Neuronal stem cell (in vitro differentiated cells): Measurements from ENCODE around the gene SBNO2.
A peak's percentile ranks its signal among the peaks of the same experiment; 100 is the strongest.

Experiments
- DNase-seq: peaks from one replicate; pipeline ENCODE4 v3.0.0-alpha.2; 2013; ENCODE audit warnings: low spot score
- H2AFZ ChIP-seq: one replicate; pipeline ENCODE4 v1.6.1; 2013; ENCODE audit warnings: mild to moderate bottlenecking, low read length, inconsistent platforms
- H2AK5ac ChIP-seq: 2 replicates; pipeline ENCODE4 v1.6.1; 2013; ENCODE audit warnings: low read depth, mild to moderate bottlenecking, inconsistent platforms, low read length, moderate library complexity, mixed read lengths
- H2BK120ac ChIP-seq: 2 replicates; pipeline ENCODE4 v1.6.1; 2013; ENCODE audit warnings: low read depth, mild to moderate bottlenecking, inconsistent platforms, low read length, moderate library complexity, mixed read lengths
- H2BK12ac ChIP-seq: one replicate; pipeline ENCODE4 v1.6.1; 2013; ENCODE audit warnings: low read length, inconsistent platforms
- H2BK15ac ChIP-seq: 2 replicates; pipeline ENCODE4 v1.6.1; 2013; ENCODE audit warnings: mild to moderate bottlenecking, low read length, inconsistent platforms, mixed read lengths
- H2BK5ac ChIP-seq: one replicate; pipeline ENCODE4 v1.6.1; 2013; ENCODE audit warnings: inconsistent platforms, mild to moderate bottlenecking, low read length, moderate library complexity
- H3K14ac ChIP-seq: one replicate; pipeline ENCODE4 v1.6.1; 2013; ENCODE audit warnings: low read length, inconsistent platforms
- H3K18ac ChIP-seq: 2 replicates; pipeline ENCODE4 v1.6.1; 2013; ENCODE audit warnings: low read length, inconsistent platforms
- H3K23ac ChIP-seq: 2 replicates; pipeline ENCODE4 v1.6.1; 2013; ENCODE audit warnings: low read depth, mild to moderate bottlenecking, mixed read lengths, low read length, inconsistent platforms; ENCODE audit not compliant: poor library complexity
- H3K27ac ChIP-seq: replicated peaks from 3 replicates; pipeline ENCODE4 v1.5.1; 2013; ENCODE audit warnings: low read length, inconsistent platforms
- H3K27me3 ChIP-seq, 3 experiments: 2 replicates each; pipeline ENCODE4 v1.6.1; 2013; ENCODE audit warnings: low read length in 3 of 3, mild to moderate bottlenecking in 2 of 3, inconsistent platforms in 1 of 3, low read depth in 1 of 3, mixed read lengths in 1 of 3, moderate library complexity in 1 of 3; ENCODE audit not compliant: control insufficient read depth in 3 of 3, insufficient read depth in 3 of 3
- H3K36me3 ChIP-seq, 2 donors: replicated peaks in 1 of 2; 2 replicates each; pipeline ENCODE4 v1.6.1; 2013; ENCODE audit warnings: low read length in 2 of 2; ENCODE audit not compliant: control insufficient read depth in 2 of 2, insufficient read depth in 2 of 2
- H3K4ac ChIP-seq: 2 replicates; pipeline ENCODE4 v1.6.1; 2013; ENCODE audit warnings: inconsistent platforms, mild to moderate bottlenecking, low read length, moderate library complexity
- H3K4me1 ChIP-seq, 2 donors: 1 replicate in 1 of 2; 2 replicates in 1 of 2; pipeline ENCODE4 v1.6.1; 2013; ENCODE audit warnings: low read length in 2 of 2, low read depth in 1 of 2; ENCODE audit not compliant: control insufficient read depth in 2 of 2, insufficient read depth in 1 of 2
- H3K4me2 ChIP-seq: one replicate; pipeline ENCODE4 v1.6.1; 2013; ENCODE audit warnings: mild to moderate bottlenecking, low read length, inconsistent platforms; ENCODE audit not compliant: insufficient read depth, poor library complexity, severe bottlenecking
- H3K4me3 ChIP-seq, 2 donors: 2 replicates each; pipeline ENCODE4 v1.5.1; 2013; ENCODE audit warnings: low read length in 2 of 2, mild to moderate bottlenecking in 2 of 2, inconsistent platforms in 1 of 2, moderate library complexity in 1 of 2
- H3K79me1 ChIP-seq: one replicate; pipeline ENCODE4 v1.6.1; 2013; ENCODE audit warnings: low read depth, mild to moderate bottlenecking, inconsistent platforms, low read length, moderate library complexity
- H3K9ac ChIP-seq: one replicate; pipeline ENCODE4 v1.6.1; 2013; ENCODE audit warnings: mild to moderate bottlenecking, low read depth, low read length, inconsistent platforms; ENCODE audit not compliant: poor library complexity
- H3K9me3 ChIP-seq, 2 donors: replicated peaks in 1 of 2; 2 replicates each; pipeline versions ENCODE3 to v1.6.1; 2013; ENCODE audit warnings: low read length in 2 of 2, mild to moderate bottlenecking in 2 of 2, inconsistent platforms in 1 of 2, low read depth in 1 of 2, mixed read lengths in 1 of 2, moderate library complexity in 1 of 2; ENCODE audit not compliant: control insufficient read depth in 2 of 2, insufficient read depth in 1 of 2
- H4K8ac ChIP-seq: one replicate; pipeline ENCODE4 v1.6.1; 2013; ENCODE audit warnings: low read depth, mild to moderate bottlenecking, inconsistent platforms, low read length, moderate library complexity
- H4K91ac ChIP-seq: one replicate; pipeline ENCODE4 v1.6.1; 2013; ENCODE audit warnings: low read length, low read depth, mild to moderate bottlenecking, inconsistent platforms; ENCODE audit not compliant: poor library complexity
- whole genome bisulfite sequencing, 2 donors: extraction: QIAGEN DNeasy Blood & Tissue Kit; methylation state at CpG; one replicate each; pipeline ENCODE4 v1.1.7; 2013; ENCODE audit warnings: missing lambda C conversion rate in 2 of 2, mixed read lengths in 1 of 2; ENCODE audit not compliant: insufficient read length in 2 of 2, insufficient replicate concordance in 1 of 2; ENCODE audit errors: extremely low coverage in 2 of 2; 5-methylcytosine and 5-hydroxymethylcytosine counted together

Gene SBNO2

DNA sequence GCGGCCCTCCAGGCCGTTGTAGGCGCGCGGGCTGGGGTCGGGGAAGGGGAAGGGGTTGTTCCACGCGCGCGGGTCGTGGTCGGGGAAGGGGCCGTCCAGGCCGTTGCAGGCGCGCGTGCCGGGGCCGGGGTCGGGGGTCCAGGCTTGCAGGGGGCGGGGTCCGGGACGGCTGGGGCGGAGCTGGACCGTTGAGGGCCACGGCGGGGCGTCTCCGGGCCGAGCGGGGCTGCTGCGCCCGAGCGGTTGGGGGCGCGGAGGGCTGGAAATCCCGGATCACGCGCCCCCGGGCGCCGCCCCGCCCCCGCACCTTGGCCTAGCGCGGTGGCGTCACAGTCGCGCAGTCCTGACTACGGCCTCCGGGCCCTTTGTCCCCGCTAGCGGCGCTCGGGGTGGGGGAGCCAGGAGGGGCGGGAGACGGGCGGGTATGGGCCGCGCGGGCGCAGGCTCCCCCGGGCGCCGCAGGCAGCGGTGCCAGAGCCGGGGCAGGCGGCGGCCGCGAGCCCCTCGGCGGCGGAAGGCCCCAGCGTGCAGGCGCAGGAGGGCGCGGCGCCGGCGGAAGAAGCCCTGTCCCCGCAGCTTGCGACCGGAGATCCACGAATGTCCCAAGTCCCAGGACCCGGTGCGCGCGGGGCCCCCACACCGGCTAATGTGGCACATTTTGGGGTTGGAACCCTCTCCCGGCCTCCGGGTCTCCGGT lies 69.6 kb downstream of the SBNO2 start:
- WGBS, 2 donors, result no CpG with 5 or more reads among the region's 93 CpGs
- H4K91ac ChIP-seq, result no peak overlapping the region
- H2BK120ac ChIP-seq, result peak overlapping the region; percentile 87
- peak overlapping the region; percentile 72 to 96 for H3K4me3 ChIP-seq
- peak overlapping the region; percentile 99 for H2AK5ac ChIP-seq
- peak overlapping the region; percentile 100 for H3K18ac ChIP-seq
- peak; percentile 84 for DNase-seq
- peaks cover 18% of the 10 kb centered on the region for H3K79me1 ChIP-seq
- H3K4me1 ChIP-seq, result peaks cover 14 to 25% of the 10 kb centered on the region in 2 donors
- H3K4me2 ChIP-seq, result peak overlapping the region; percentile 93
- no peak overlapping the region for H2BK12ac ChIP-seq
- H3K9me3 ChIP-seq, result no peaks in the 10 kb centered on the region
- H3K36me3 ChIP-seq, result peaks cover 20 to 26% of the 10 kb centered on the region in 2 donors
- H3K27ac ChIP-seq, result peak overlapping the region; percentile 97
- peak overlapping the region; percentile 94 for H3K23ac ChIP-seq
- no peaks in the 10 kb centered on the region for H3K27me3 ChIP-seq
- H2AFZ ChIP-seq, result peak overlapping the region; percentile 82
- H4K8ac ChIP-seq, result no peak overlapping the region
- peak overlapping the region; percentile 98 for H2BK5ac ChIP-seq
- no peak overlapping the region for H3K14ac ChIP-seq
- peak overlapping the region; percentile 37 for H2BK15ac ChIP-seq
- peak overlapping the region; percentile 93 for H3K4ac ChIP-seq
- H3K9ac ChIP-seq, result peak overlapping the region; percentile 95

GRCh38 chr19:1103708-1104310 lies 70.3 kb downstream of the SBNO2 start, which contains the start of gene GPX4:
GPX4 (plus strand) TSS chr19:1103994; CDS start chr19:1104044, 50 bp downstream.
- Histone ChIP-seq H3K18ac (peak within 1 kb of the TSS; percentile 100), H3K27ac (peak within 1 kb of the TSS; percentile 97), H3K14ac (no peak within 1 kb of the TSS), H3K4me1 (peaks cover 14 to 25% of the 10 kb centered on the region in 2 donors), H3K36me3 (peaks cover 20 to 26% of the 10 kb centered on the region in 2 donors), H3K27me3 (no peaks in the 10 kb centered on the region), H4K8ac (no peak within 1 kb of the TSS), H2BK15ac (peak within 1 kb of the TSS; percentile 94), H2BK5ac (peak within 1 kb of the TSS; percentile 98), H3K79me1 (peaks cover 16% of the 10 kb centered on the region), H3K9me3 (no peaks in the 10 kb centered on the region), H3K23ac (peak within 1 kb of the TSS; percentile 94), H2AK5ac (peak within 1 kb of the TSS; percentile 99), H2BK12ac (no peak within 1 kb of the TSS), H3K4me3 (peak within 1 kb of the TSS; percentile 72 to 96), H4K91ac (no peak within 1 kb of the TSS), H3K9ac (peak within 1 kb of the TSS; percentile 95), H3K4me2 (peak within 1 kb of the TSS; percentile 93), H2BK120ac (peak within 1 kb of the TSS; percentile 87), H2AFZ (peak within 1 kb of the TSS; percentile 82), H3K4ac (no peak within 1 kb of the TSS)
- DNase-seq, result peak; percentile 100
- WGBS, 2 donors, result no CpG with 5 or more reads among the region's 75 CpGs

DNA sequence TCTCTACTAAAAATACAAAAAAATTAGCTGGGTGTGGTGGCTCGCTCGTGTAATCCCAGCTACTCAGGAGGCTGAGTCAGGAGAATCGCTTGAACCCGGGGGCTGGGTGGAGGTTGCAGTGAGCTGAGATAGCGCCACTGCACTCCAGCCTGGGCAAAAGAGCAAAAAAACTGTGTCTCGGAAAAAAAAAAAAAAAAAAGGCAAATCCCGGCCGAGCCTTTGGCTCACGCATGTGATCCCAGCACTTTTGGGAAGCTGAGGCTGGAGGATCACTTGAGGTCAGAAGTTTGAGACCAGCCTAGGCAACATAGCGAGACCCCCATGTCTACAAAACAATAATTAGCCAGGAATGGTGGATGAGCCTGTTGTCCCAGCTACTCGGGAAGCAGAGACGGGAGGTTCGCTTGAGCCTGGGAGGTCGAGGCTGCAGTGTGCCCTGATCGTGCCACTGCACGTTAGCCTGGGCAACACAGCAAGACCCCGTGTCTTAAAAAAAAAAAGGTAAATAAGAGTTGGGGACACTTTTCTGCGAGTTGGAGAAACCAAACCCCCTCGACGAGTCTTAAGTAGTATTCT lies 70.8 kb downstream of the SBNO2 start:
- peaks cover 14% of the 10 kb centered on the region for H3K79me1 ChIP-seq
- H3K14ac ChIP-seq, result no peak overlapping the region
- WGBS, 2 donors, result no CpG with 5 or more reads among the region's 20 CpGs
- H3K4me3 ChIP-seq, result peak overlapping the region in 1 of 2 donors; percentile 35
- peak overlapping the region; percentile 38 for H3K18ac ChIP-seq
- no peak overlapping the region for H4K91ac ChIP-seq
- H3K27ac ChIP-seq, result peak overlapping the region; percentile 61
- H3K4me2 ChIP-seq, result peak overlapping the region; percentile 48
- H4K8ac ChIP-seq, result no peak overlapping the region
- H2AK5ac ChIP-seq, result no peak overlapping the region
- H2BK12ac ChIP-seq, result no peak overlapping the region
- no peak overlapping the region for H3K9ac ChIP-seq
- H3K27me3 ChIP-seq, result no peaks in the 10 kb centered on the region
- H2AFZ ChIP-seq, result peak overlapping the region; percentile 74
- no peak overlapping the region for H2BK15ac ChIP-seq
- H3K4ac ChIP-seq, result no peak overlapping the region
- H3K4me1 ChIP-seq, result peaks cover 14 to 30% of the 10 kb centered on the region in 2 donors
- H3K36me3 ChIP-seq, result peaks cover 20 to 26% of the 10 kb centered on the region in 2 donors
- H3K23ac ChIP-seq, result no peak overlapping the region
- no peak overlapping the region for H2BK5ac ChIP-seq
- no peaks in the 10 kb centered on the region for H3K9me3 ChIP-seq
- no peak for DNase-seq
- H2BK120ac ChIP-seq, result peak overlapping the region; percentile 72
